HG03175 (cell line): ENCODE data around the gene SBF2.
A peak's percentile ranks its signal among the peaks of the same experiment; 100 is the strongest.
"Not testable (repeated sequence)": the region's sequence is repeated elsewhere in the genome, so short reads cannot be mapped to it uniquely, and the experiment has no call there.

Source experiments
- ATAC-seq: cut with Tn5 transposase; IDR thresholded peaks from one replicate; pipeline ENCODE4 v1.9.1; 2021; ENCODE audit warnings: mild to moderate bottlenecking, moderate library complexity; ENCODE audit not compliant: unreplicated experiment

Gene SBF2

GRCh38 chr11:9971894-9972293, 322.1 kb downstream of the SBF2 start:
- no peak for ATAC-seq

- ATAC-seq: no peak
Observed at GRCh38 chr11:9969068-9969467, 325.0 kb downstream of the SBF2 start.

GRCh38 chr11:9962722-9963121, 331.3 kb downstream of the SBF2 start:
- peak; percentile 94 for ATAC-seq

- ATAC-seq: no peak
Observed at GRCh38 chr11:9957072-9957471, 336.9 kb downstream of the SBF2 start.

- no peak for ATAC-seq
Observed at GRCh38 chr11:9956483-9956882, 337.5 kb downstream of the SBF2 start.

- no peak for ATAC-seq
Observed at GRCh38 chr11:9955391-9955790, 338.6 kb downstream of the SBF2 start.

GRCh38 chr11:9953994-9954626, 339.9 kb downstream of the SBF2 start:
- no peak for ATAC-seq

GRCh38 chr11:9952511-9953196, 341.4 kb downstream of the SBF2 start:
- ATAC-seq: no peak

GRCh38 chr11:9951807-9952206, 342.2 kb downstream of the SBF2 start:
- ATAC-seq: no peak

GRCh38 chr11:9950462-9950861, 343.6 kb downstream of the SBF2 start:
- no peak for ATAC-seq

GRCh38 chr11:9947231-9947864, 346.7 kb downstream of the SBF2 start:
- ATAC-seq: peak; percentile 90

- not testable (repeated sequence) for ATAC-seq
Observed at GRCh38 chr11:9945680-9946079, 348.3 kb downstream of the SBF2 start.

GRCh38 chr11:9943386-9944110, 350.5 kb downstream of the SBF2 start:
- ATAC-seq: no peak

GRCh38 chr11:9941991-9942390, 352.0 kb downstream of the SBF2 start:
- no peak for ATAC-seq

- not testable (repeated sequence) for ATAC-seq
Observed at GRCh38 chr11:9939150-9939549, 354.9 kb downstream of the SBF2 start.

- no peak for ATAC-seq
Observed at GRCh38 chr11:9936754-9937153, 357.3 kb downstream of the SBF2 start.

- not testable (repeated sequence) for ATAC-seq
Observed at GRCh38 chr11:9932843-9933242, 361.2 kb downstream of the SBF2 start.

GRCh38 chr11:9930562-9931331, 363.3 kb downstream of the SBF2 start:
- ATAC-seq: not testable (repeated sequence)

- ATAC-seq: no peak
Observed at GRCh38 chr11:9927670-9928069, 366.3 kb downstream of the SBF2 start.

- ATAC-seq: no peak
Observed at GRCh38 chr11:9923280-9923679, 370.7 kb downstream of the SBF2 start.

GRCh38 chr11:9922806-9923205, 371.2 kb downstream of the SBF2 start:
- ATAC-seq: no peak
